Suprapubic skin (tissue), 4 donors: Measurements from ENCODE around the gene SMOC2. TPM values are rescaled to one million over a fixed set of nuclear protein-coding genes. Genes with fewer than 3 reads are reported as not detected.
"Not testable (repeated sequence)": the region's sequence is repeated elsewhere in the genome, so short reads cannot be mapped to it uniquely, and the experiment has no call there.

Experiments
- DNase-seq, 2 donors: peaks; one replicate each; pipeline ENCODE4 v3.0.0-alpha.2; 2019; ENCODE audit warnings: low spot score in 2 of 2
- H3K27ac ChIP-seq: fragments of 200-600 bp; sonication (generic); one replicate; pipeline ENCODE4 v1.5.1; 2019
- H3K27me3 ChIP-seq: fragments of 200-600 bp; sonication (generic); one replicate; pipeline ENCODE4 v1.5.1; 2019
- H3K36me3 ChIP-seq: fragments of 200-600 bp; sonication (generic); one replicate; pipeline ENCODE4 v1.5.1; 2019
- H3K4me1 ChIP-seq: fragments of 200-600 bp; sonication (generic); one replicate; pipeline ENCODE4 v1.5.1; 2019
- H3K4me3 ChIP-seq: fragments of 200-600 bp; sonication (generic); one replicate; pipeline ENCODE4 v1.5.1; 2019; ENCODE audit warnings: mild to moderate bottlenecking
- H3K9me3 ChIP-seq: fragments of 200-600 bp; sonication (generic); one replicate; pipeline ENCODE4 v1.5.1; 2019
- CTCF ChIP-seq, 2 donors: fragments of 200-600 bp in 1 of 2; fragments of 450-650 bp in 1 of 2; sonication (generic) in 1 of 2; IDR thresholded peaks; one replicate each; pipeline ENCODE4 v1.5.1; 2016 to 2019; ENCODE audit warnings: antibody characterized with exemption in 2 of 2, mild to moderate bottlenecking in 1 of 2, moderate library complexity in 1 of 2
- EP300 ChIP-seq: sonication (generic); formaldehyde crosslinking; IDR thresholded peaks from one replicate; pipeline ENCODE4 v1.6.1; 2017; ENCODE audit warnings: antibody characterized with exemption
- POLR2A ChIP-seq, 2 donors: fragments of 450-650 bp; IDR thresholded peaks; one replicate each; pipeline ENCODE4 v1.6.1; 2017; ENCODE audit warnings: antibody characterized with exemption in 2 of 2, mild to moderate bottlenecking in 2 of 2, moderate library complexity in 2 of 2
- POLR2AphosphoS5 ChIP-seq, 3 donors: sonication (generic); formaldehyde crosslinking; IDR thresholded peaks; one replicate each; pipeline ENCODE4 v1.6.1; 2017; ENCODE audit warnings: antibody characterized with exemption in 3 of 3
- WGBS: methylation state at CpG from one replicate; pipeline ENCODE4 v1.1.5; 2018; 5-methylcytosine and 5-hydroxymethylcytosine counted together
- total RNA-seq, 4 donors: library from RNA; depleted of rRNA; stranded (reverse); fragments of >200 nt; gene quantifications; one replicate each; pipeline ENCODE4 v1.1.0, GENCODE V29; 2016

The SMOC2 gene
- total RNA-seq, 4 donors from 2014 or later: 16.2 to 22.9 (median 18.8) TPM

- H3K9me3 ChIP-seq: no peaks in the 10 kb centered on the region
- no peaks in the 10 kb centered on the region for H3K36me3 ChIP-seq
- DNase-seq: no peak
- WGBS: 95% methylated on average over 22 of the region's 22 CpGs
- peaks cover 7% of the 10 kb centered on the region for H3K27me3 ChIP-seq
- TF ChIP-seq POLR2AphosphoS5 (IDR thresholded peaks at IDR 0.05): no peak
- no peak for TF ChIP-seq POLR2A (IDR thresholded peaks at IDR 0.05)
- no peak for TF ChIP-seq EP300
- no peak for TF ChIP-seq CTCF (IDR thresholded peaks at IDR 0.05)
- H3K27ac ChIP-seq: no peak overlapping the region
- peaks cover 7% of the 10 kb centered on the region for H3K4me1 ChIP-seq
- no peak overlapping the region for H3K4me3 ChIP-seq
Observed at GRCh38 chr6:168535711-168536110, 94.7 kb downstream of the SMOC2 start.

- WGBS: 91% methylated on average over 5 of the region's 7 CpGs
- no peaks in the 10 kb centered on the region for H3K9me3 ChIP-seq
- peaks cover 12% of the 10 kb centered on the region for H3K4me1 ChIP-seq
- H3K27ac ChIP-seq: no peak overlapping the region
- TF ChIP-seq CTCF (IDR thresholded peaks at IDR 0.05): no peak
- no peak for TF ChIP-seq EP300
- no peak for TF ChIP-seq POLR2A (IDR thresholded peaks at IDR 0.05)
- TF ChIP-seq POLR2AphosphoS5 (IDR thresholded peaks at IDR 0.05): no peak
- DNase-seq: no peak
- H3K4me3 ChIP-seq: no peak overlapping the region
- no peaks in the 10 kb centered on the region for H3K36me3 ChIP-seq
- peaks cover 7% of the 10 kb centered on the region for H3K27me3 ChIP-seq
Observed at GRCh38 chr6:168536196-168536595, 95.2 kb downstream of the SMOC2 start.

- DNase-seq: no peak
- Histone ChIP-seq H3K27me3 (peaks cover 7% of the 10 kb centered on the region), H3K36me3 (no peaks in the 10 kb centered on the region), H3K27ac (peak overlapping the region; percentile 50), H3K4me3 (no peak overlapping the region), H3K9me3 (no peaks in the 10 kb centered on the region), H3K4me1 (peaks cover 17% of the 10 kb centered on the region)
- TF ChIP-seq POLR2A (IDR thresholded peaks at IDR 0.05) (no peak), CTCF (IDR thresholded peaks at IDR 0.05) (no peak), EP300 (no peak), POLR2AphosphoS5 (IDR thresholded peaks at IDR 0.05) (no peak)
- 83% methylated on average over 17 of the region's 17 CpGs for WGBS
Observed at GRCh38 chr6:168536665-168537539, 95.9 kb downstream of the SMOC2 start.

GRCh38 chr6:168537540-168537884, 96.5 kb downstream of the SMOC2 start:
- WGBS: 43% methylated on average over 3 of the region's 10 CpGs
- Histone ChIP-seq H3K27me3 (peaks cover 7% of the 10 kb centered on the region), H3K4me3 (no peak overlapping the region), H3K27ac (no peak overlapping the region), H3K9me3 (no peaks in the 10 kb centered on the region), H3K36me3 (no peaks in the 10 kb centered on the region), H3K4me1 (peaks cover 17% of the 10 kb centered on the region)
- TF ChIP-seq POLR2A (IDR thresholded peaks at IDR 0.05) (no peak), CTCF (IDR thresholded peaks at IDR 0.05) (no peak), EP300 (no peak), POLR2AphosphoS5 (IDR thresholded peaks at IDR 0.05) (no peak)
- no peak for DNase-seq

GRCh38 chr6:168538188-168538891, 97.4 kb downstream of the SMOC2 start:
- peaks cover 17% of the 10 kb centered on the region for H3K4me1 ChIP-seq
- WGBS: 87% methylated on average over 10 of the region's 14 CpGs
- not testable (repeated sequence) for DNase-seq, H3K27ac ChIP-seq, H3K36me3 ChIP-seq, H3K9me3 ChIP-seq, H3K27me3 ChIP-seq, H3K4me3 ChIP-seq
